Astrocyte (in vitro differentiated cells and primary cell): ENCODE results near the gene NUP98.
"Not testable (repeated sequence)": the region's sequence is repeated elsewhere in the genome, so short reads cannot be mapped to it uniquely, and the experiment has no call there.

Experiments used
- EZH2 ChIP-seq: IDR thresholded peaks from 2 replicates; pipeline ENCODE4 v1.6.1; 2012; ENCODE audit warnings: mild to moderate bottlenecking, low read length, inconsistent platforms; ENCODE audit not compliant: insufficient read depth
- TF ChIP-seq, protein P1 (sequence below): IDR thresholded peaks from 2 replicates; pipeline ENCODE4 v1.5.1; 2011; ENCODE audit warnings: low read depth, mild to moderate bottlenecking, inconsistent platforms, low read length, moderate library complexity; ENCODE audit not compliant: insufficient read depth

DNA sequence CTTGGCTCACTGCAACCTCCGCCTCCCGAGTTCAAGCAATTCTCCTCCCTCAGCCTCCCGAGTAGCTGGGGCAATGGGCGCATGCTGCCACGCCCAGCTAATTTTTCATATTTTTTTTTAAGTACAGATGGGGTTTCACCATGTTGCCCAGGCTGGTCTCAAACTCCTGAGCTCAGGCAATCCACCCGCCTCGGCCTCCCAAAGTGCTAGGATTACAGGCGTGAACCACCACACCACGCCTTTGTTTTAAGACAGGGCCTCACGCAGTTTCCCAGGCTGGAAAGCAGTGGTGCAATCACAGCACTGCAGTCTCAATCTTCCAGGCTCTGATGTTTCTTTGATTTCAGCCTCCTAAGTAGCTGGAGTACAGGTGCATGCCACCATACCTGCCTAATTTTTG is 3.0 kb downstream of the NUP98 start:
- TF ChIP-seq, protein P1, sequence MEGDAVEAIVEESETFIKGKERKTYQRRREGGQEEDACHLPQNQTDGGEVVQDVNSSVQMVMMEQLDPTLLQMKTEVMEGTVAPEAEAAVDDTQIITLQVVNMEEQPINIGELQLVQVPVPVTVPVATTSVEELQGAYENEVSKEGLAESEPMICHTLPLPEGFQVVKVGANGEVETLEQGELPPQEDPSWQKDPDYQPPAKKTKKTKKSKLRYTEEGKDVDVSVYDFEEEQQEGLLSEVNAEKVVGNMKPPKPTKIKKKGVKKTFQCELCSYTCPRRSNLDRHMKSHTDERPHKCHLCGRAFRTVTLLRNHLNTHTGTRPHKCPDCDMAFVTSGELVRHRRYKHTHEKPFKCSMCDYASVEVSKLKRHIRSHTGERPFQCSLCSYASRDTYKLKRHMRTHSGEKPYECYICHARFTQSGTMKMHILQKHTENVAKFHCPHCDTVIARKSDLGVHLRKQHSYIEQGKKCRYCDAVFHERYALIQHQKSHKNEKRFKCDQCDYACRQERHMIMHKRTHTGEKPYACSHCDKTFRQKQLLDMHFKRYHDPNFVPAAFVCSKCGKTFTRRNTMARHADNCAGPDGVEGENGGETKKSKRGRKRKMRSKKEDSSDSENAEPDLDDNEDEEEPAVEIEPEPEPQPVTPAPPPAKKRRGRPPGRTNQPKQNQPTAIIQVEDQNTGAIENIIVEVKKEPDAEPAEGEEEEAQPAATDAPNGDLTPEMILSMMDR, result not testable (repeated sequence)
- not testable (repeated sequence) for TF ChIP-seq EZH2
